GM21381 (cell line): ENCODE results near the gene DOCK8.

Source experiments
- ATAC-seq: cut with Tn5 transposase; IDR thresholded peaks from one replicate; pipeline ENCODE4 v1.9.1; 2021; ENCODE audit warnings: mild to moderate bottlenecking, moderate library complexity; ENCODE audit not compliant: unreplicated experiment

Gene DOCK8

DNA sequence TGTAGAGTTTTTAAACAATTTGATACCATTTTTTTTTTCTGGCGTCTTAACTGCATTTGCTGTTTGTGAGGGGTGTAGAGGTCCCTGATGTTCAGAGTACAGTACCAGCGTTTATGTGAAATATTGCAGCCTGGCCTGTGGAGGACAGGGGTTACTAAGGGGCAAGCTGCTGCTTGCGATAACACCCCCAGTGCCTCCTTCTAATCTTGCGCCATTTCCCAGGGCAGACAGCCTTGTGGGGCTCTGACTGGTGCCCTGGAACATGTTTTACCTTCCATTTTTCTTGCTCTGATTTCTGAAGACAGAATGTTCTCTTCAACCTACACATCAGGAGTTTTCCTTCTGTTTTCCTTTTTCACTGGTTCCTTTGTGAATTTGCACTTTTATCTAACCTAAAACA lies 142.9 kb downstream of the DOCK8 start:
- no peak for ATAC-seq

DNA sequence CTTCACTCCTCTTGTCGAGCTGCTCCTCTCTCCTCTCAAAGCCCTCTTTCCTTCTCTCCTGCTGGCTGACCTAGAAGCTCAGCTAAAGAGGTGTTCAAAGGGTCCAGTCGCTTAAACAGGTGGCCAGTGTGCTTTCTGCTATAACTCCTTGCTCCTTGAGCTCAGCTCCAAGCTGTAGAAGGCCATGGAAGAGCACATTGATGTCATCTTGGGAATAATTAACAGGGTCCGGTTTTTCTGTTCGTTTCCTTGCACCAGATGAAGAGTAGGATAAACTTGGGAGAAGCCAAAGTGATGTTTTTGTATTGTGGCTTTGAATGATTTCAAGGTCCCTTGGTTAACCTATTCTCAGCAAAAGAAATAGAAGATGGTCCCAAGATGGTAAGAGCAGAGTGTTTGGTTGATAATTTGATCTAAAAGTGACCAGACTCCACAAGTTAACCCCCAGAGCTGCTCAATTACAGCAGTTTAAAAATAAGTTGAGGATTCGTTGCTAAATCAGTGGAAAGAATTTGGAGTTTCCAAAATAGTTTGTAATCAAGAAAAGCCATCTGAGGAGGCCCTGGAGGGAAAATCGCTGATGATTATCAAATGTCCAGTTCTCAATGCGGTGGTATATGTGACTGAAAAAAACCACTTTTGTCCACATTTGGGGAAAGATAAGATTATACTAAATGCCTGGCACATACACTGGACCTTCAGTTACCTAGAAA lies 148.1 kb downstream of the DOCK8 start:
- no peak for ATAC-seq

DNA sequence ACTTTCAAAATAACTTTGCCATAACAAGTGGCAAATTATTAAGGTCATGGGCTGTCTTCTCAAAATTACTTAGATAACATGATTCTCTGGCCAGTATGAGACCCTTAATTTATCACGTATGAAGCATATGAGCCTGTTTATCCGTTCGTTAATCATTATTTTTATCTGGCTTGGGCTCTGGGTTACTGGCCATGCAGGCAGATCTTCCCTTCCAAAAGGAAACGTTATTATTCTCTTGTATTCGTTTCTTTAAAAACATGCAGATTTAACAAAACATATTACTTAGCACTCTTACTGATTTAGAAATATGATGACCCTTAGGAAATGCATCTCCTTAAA lies 148.6 kb downstream of the DOCK8 start:
- no peak for ATAC-seq

DNA sequence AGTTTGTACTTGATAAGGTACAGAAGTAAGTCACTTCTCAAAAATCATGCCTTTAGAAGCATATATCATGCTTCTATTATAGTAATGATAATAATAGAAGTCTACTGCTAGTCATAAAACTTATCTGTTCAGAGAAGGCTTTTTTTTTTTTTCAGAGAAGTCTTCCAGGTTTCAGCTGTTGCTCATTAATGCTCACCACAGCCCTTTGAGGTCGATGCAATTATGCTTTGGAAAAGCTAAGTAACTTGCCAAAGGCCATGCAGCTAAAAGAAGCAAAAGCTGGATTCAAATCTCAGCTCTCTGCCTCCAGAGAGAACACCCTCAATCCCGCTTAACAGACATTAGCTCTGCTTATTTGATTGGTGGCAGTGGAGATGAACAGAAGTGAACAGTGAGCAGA lies 150.8 kb downstream of the DOCK8 start:
- ATAC-seq, result no peak

DNA sequence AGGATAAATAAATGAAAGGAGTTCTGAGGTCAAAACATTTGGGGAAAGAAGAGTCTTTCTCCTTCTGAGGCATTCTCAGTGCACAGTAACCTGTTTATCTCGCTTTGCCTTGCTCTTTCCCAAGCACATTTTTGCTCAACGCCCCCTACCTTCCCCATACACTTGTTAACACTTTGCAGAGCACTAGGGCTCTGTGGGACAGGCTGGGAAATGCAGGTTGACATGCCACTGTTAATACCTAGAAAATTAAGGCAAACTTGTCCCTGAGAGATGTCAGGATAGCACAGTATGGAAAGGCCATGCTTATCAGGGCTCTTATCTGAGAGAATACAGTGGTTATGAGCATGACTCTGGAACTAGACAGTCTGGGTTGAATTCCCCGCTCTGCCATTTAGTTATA lies 152.0 kb downstream of the DOCK8 start:
- no peak for ATAC-seq

DNA sequence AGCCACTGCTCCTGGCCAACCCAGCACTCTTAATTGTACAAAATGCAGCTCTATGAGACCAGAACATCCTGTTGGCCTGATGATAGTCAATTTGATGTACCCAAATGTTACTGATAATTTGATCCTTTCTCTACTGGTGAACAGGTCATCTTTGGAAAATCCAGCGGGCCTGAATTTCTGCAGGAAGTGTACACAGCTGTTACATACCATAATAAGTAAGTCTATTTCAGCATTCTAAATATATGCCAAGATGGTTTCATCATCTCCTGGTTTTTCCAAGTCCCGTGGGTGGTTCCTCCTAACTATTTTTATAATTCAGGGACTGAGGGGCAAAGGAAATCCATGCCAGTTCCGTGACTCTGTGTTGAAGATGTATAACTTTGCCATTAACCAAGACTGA lies 155.4 kb downstream of the DOCK8 start:
- no peak for ATAC-seq

DNA sequence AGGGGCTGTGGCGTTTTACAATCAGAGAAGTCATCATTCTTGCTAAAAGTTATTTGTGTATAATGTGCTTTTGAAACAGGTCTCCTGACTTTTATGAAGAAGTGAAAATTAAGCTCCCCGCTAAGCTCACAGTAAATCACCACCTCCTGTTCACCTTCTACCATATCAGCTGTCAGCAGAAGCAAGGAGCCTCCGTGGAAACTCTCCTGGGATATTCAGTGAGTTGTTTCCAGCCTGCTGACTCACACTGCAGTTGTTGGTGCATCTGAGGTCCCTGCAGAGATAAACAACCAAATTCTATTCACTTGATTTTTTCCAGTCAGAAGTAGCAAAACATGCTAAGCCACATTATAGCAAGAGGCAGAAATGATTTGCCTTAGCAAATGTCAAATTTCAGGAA lies 156.7 kb downstream of the DOCK8 start:
- no peak for ATAC-seq

DNA sequence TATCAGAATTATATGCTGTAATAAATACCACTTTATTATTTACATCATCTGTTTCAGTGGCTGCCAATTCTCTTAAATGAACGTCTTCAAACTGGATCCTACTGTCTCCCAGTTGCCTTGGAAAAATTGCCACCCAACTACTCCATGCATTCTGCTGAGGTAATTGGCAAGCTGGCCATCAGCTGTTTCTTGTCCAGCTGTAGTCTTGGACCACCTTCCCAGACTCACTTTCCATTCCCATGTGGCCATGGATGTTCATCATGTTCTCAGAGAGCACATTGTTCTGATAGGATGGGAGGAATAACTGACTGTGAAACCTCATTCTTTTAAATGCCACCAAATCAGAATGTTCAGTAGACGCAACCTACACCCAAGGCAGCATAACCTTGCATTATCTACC lies 157.5 kb downstream of the DOCK8 start:
- no peak for ATAC-seq

DNA sequence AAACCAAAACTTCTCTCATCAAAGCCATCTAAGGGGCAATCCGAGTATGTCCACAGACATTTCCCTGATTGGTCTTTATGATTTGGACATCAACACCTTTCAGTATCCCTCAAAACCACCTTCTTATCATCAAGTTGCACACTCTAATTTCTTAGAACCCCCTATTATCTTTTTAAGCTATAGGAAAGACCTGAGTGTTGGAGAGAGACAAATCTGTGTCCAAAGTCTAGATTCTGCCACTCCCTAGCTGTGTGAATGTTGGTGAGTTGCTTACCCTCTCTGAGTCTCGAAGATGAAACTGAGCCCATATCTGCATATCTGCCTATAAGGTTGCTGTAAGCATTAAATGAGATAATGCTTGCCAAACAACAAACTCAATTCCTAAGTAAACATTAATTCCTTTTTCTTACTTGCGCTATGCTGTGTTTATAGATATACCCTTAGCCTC lies 159.1 kb downstream of the DOCK8 start:
- no peak for ATAC-seq

DNA sequence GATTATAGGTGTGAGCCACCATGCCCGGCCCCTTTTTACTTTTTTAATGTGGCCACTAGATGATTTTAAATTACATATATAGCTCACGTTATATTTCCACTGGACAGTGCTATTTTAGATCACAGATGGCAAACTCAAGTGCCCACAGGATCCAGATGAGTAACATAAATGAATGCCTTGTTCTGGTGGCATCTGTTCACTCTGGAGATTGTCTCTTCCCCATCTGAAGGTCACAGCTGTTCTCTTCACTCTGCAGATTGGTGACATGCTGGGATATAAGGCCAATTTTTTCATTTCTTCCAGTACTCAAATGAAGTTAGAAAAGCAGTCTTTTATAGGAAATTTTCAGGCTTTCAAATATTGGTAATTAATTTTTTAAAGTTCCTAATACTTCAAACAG lies 160.1 kb downstream of the DOCK8 start:
- ATAC-seq, result no peak

DNA sequence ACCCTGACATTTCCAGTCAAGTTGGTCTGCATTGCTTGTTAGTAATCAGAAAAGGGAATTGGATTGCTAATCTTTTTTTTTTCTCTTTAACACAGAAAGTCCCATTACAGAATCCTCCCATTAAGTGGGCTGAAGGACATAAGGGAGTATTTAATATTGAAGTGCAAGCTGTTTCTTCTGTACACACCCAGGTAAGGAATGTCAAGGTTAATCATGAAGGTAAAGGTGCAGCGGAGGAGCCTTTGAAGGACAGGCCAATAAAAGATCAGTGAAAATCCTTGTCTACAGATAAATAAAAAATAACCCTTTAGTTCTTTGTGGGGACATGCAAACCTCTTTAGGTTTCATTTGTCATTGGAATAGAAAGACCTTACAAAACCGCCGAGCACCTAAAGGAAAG lies 161.4 kb downstream of the DOCK8 start:
- no peak for ATAC-seq

DNA sequence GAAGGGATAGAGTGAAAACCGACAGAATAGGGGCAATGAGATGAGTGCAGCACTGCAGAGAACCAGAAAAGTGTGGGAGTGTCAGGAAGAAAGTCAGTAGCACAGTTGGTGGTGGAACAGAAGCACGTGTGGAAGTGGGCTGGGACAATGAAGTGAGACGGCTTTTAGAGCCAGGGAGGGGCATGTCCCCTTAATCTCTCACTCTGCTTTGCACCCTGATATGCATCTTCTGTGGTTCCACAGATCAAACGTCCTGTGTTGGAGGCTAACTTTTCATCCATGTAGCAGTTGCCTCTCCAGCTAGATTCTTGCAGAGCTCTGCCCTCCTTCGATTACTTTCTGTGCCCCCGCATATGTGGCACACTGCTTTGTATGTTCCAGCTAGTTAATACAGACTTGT lies 163.6 kb downstream of the DOCK8 start:
- ATAC-seq, result no peak

DNA sequence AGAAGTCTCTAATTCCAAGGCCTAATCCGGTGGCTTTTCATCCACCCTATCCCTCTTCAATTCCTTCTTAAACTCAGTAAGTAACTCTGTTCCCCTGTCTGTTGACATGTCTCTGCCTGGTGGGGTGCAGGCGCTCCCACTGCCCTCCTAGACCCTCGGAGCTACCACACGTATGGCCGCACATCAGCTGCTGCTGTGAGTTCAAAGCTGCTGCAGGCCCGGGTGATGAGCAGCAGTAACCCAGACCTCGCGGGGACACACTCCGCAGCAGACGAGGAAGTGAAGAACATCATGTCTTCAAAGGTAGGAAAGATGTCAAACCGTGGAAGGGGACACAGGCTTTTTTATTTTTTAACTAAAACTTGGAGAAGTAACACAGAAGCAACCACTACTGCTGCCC lies 167.7 kb downstream of the DOCK8 start:
- no peak for ATAC-seq

DNA sequence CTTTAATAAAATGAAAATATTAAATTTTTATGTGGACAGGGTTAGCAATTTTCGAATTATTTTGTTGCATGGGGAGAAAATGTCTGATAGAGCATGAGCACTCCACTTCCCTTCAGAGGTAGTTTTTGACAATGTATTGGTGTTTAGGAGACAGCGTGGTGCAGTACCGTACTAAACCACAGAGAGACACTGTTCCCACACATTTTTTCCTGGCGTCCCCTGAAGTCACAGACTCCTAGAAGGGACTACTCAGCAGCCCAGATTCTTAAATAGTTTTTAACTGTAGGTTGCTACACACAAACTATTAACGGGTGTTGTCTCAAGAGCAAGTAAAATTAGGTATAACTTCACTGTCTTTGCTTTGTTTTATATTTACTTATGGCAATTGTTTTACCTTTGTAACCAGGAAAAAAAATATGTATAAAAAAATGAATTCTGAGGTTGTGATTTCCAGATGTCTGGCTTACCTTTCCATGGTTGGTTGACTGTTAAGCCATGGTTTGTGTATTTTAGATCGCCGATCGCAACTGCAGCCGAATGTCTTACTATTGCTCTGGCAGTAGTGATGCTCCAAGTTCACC lies 171.2 kb downstream of the DOCK8 start:
- ATAC-seq, result no peak

DNA sequence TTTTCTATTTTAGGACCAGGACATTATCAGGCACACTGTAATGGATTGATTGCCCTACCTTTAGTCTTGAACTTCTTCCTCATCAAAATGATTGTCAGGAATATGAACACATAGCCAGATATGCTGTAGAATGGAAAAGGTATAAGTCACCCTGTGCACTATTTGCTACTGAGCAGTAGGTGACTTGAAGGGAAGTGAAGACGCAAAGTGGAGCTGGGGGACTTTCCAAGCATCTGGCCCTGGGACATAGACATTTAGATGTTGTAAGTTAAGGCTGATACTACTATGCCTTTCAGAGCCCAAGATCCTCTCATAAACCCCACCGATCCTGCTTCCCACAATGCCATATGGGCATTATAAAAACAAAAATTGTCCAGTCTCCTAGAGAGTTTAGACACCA lies 174.5 kb downstream of the DOCK8 start:
- ATAC-seq, result no peak

DNA sequence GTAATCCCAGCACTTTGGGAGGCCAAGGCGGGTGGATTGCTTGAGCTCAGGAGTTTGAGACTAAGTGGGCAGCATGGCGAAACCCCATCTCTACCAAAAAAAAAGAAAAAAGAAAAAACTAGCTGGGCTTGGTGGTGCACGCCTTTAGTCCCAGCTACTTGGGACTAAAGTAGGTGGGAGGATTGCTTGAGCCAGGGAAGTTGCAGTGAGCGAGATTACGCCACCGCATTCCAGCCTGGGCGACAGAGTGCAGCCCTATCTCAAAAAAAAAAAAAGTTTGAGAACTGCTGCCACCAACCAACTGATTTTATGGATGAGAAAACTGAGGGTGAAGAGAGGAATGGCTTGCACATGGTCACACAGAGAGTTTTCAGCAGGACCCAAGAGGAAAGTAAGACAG lies 175.1 kb downstream of the DOCK8 start:
- ATAC-seq, result no peak

DNA sequence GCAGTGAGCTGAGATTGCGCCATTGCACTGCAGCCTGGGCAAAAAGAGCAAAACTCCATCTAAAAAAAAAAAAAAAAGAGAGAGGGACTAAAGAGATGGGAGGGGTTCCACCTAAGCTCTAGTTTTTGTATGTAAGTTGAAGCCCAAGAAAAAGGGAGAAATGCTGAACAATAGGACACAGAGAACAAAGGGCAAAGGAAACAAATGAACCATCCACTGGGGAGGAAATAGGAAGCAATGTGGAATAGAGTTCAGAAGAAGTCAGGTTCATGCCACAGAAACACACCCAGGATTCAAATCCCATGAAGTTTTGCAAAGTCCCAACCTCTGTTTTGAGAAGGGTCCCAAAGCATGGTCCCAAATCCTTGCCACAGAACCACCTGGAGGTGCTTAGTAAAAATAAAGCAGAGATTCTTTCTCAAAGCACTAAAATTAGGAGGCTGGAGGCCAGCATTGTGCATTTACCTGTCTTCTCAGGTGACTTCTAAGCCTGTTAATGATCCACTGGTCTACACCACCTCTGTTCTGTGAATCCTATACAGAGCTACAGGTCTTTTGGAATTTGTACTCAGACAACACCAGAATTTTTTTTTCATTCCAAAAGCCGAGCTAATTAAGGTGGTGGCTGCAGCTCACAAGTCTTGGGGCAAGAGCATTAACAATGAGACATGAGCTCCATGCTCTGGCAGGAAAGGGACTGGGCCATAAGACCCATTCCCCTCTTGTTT lies 177.6 kb downstream of the DOCK8 start:
- no peak for ATAC-seq

DNA sequence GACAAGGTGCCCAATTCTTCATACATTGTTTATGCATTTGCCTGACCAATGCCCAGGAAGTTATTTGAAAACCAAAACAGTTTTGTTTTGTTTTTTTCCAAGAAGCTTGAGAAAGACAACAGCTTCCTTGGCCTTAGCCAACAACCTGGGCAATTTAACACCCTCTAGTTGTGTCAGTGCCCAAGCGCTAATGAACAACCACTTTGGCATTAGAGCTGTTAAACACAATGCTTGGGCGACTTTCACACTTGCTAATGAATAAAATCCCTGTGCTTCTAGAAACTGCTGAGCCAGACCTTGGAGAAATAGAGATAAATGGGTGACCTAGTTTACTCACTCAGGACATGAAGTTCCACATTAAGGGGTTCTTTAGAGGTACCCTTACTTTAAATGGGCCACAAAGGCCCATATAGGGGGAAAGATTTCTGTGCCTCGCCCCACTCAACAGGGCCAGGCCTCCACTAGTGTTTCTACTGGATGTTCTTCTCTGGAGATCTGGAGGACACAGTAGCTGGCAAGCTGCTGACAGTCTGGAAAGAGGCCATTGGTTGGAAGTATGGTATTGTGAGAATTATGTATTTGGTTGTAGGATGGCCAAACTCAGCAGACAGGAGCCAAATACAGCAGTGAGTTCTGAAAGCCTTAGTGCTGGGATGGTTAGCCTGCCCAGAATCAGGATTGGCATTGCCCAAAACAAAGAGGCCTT lies 179.8 kb downstream of the DOCK8 start:
- ATAC-seq, result no peak

DNA sequence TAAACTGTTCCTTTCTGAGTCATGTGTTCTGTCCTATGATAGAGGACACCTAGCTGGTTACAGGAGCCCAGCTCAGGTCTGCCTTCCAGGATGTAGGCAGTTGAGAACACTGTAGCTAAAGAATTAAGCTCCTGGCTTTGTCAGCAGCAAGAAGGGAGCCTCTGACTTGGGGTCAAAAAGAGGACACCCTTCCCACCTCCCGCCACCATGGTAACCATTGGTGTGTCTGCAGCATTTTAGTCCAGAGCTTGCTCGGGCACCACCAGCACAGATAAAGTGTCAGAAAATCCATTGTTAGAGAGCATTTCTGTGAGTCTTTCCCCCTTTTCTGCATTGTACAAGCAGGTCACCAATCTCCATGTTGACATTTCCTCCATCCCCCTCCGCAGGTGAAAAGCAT lies 181.7 kb downstream of the DOCK8 start:
- no peak for ATAC-seq

DNA sequence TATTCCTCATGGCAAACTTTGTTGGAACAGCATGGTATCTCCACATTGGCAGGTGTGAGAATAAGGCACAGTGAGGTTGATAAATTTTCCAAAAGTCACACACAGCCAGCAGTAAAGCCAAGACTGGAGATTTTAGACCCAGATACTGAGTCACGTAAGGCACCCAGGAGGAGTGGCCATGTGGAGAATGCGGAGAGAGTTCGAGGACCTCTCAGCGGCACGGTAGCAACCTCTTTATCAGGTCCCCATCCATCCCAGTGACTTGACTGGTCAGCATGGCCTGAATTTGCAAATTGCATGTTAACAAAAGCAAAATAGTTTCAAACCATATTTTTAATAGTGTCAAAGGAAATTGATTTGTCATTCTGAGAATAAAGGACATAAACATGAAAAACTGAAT lies 183.4 kb downstream of the DOCK8 start:
- no peak for ATAC-seq

DNA sequence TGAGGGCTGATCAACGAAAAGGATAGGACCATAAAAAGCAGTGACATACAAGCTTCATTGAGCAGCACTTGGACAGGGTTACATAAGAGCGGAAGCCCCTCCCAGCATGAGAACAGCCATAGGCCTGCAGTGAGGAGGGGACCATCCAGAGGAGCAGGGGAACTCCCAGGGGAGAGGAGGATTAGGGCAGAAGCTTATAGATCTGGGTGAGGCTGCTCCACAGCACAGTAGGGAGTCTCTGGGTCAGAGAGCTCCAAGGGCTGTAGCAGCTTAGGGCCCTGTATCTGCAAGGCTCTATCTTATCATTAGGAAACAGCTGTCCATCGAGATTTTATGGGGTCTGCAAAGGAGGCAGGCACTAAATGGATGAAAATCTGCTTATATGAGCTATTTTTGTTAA lies 186.6 kb downstream of the DOCK8 start:
- ATAC-seq, result no peak

DNA sequence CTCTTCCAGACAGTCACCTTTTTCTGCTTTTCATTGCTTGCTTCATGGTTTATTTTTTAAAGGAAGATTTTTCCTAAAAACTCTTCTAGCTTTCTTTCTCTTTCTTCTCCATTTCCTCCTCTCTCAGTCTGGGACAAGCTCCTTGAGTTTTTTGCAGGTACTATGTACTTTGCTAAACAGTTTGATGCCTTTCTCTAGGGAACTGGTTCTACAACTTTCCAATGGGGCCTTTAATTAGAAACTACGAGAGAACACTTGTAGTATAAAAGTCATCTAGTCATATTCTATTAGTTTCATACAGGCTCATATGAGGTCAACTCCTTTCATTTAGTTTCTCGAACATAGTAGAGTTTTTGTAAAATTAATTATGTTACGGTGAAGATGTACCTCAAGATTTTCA lies 189.6 kb downstream of the DOCK8 start:
- ATAC-seq, result no peak
